ENCODE measurements around the gene GTF2A1.

The GTF2A1 gene

GRCh38 chr14:81133400-81133799 is 87.4 kb downstream of the GTF2A1 start:
- Histone ChIP-seq H3K4me1 (ENCODE audit: control insufficient read depth in 1 of 2, insufficient read depth in 2 of 2, low read length in 2 of 2) (no peaks in the 10 kb centered on the region), H3K27ac (ENCODE audit: low read length) (no peak overlapping the region), H3K9me3 (ENCODE audit: control insufficient read depth in 1 of 2, low read length in 2 of 2) (no peaks in the 10 kb centered on the region), H3K36me3 (ENCODE audit: control insufficient read depth in 1 of 2, insufficient read depth in 2 of 2, low read length in 2 of 2) (no peaks in the 10 kb centered on the region), H3K27me3 (ENCODE audit: low read depth, low read length) (no peaks in the 10 kb centered on the region), H3K4me3 (ENCODE audit: low read depth in 1 of 2, low read length in 2 of 2) (no peak overlapping the region)

- H3K4me3 ChIP-seq (ENCODE audit: low read depth in 1 of 2, low read length in 2 of 2) = no peak overlapping the region
- no peaks in the 10 kb centered on the region for H3K9me3 ChIP-seq (ENCODE audit: control insufficient read depth in 1 of 2, low read length in 2 of 2)
- no peak overlapping the region for H3K27ac ChIP-seq (ENCODE audit: low read length)
- no peaks in the 10 kb centered on the region for H3K4me1 ChIP-seq (ENCODE audit: control insufficient read depth in 1 of 2, insufficient read depth in 2 of 2, low read length in 2 of 2)
- H3K36me3 ChIP-seq (ENCODE audit: control insufficient read depth in 1 of 2, insufficient read depth in 2 of 2, low read length in 2 of 2) = no peaks in the 10 kb centered on the region
- no peaks in the 10 kb centered on the region for H3K27me3 ChIP-seq (ENCODE audit: low read depth, low read length)
Measured at GRCh38 chr14:81132468-81132867, 88.3 kb downstream of the GTF2A1 start.

- H3K4me1 ChIP-seq (ENCODE audit: control insufficient read depth in 1 of 2, insufficient read depth in 2 of 2, low read length in 2 of 2) = no peaks in the 10 kb centered on the region
- H3K27ac ChIP-seq (ENCODE audit: low read length) = no peak overlapping the region
- no peak overlapping the region for H3K4me3 ChIP-seq (ENCODE audit: low read depth in 1 of 2, low read length in 2 of 2)
- no peaks in the 10 kb centered on the region for H3K36me3 ChIP-seq (ENCODE audit: control insufficient read depth in 1 of 2, insufficient read depth in 2 of 2, low read length in 2 of 2)
- no peaks in the 10 kb centered on the region for H3K27me3 ChIP-seq (ENCODE audit: low read depth, low read length)
- H3K9me3 ChIP-seq (ENCODE audit: control insufficient read depth in 1 of 2, low read length in 2 of 2) = no peaks in the 10 kb centered on the region
Measured at GRCh38 chr14:81129242-81129641, 91.5 kb downstream of the GTF2A1 start.

GRCh38 chr14:81127785-81128184 is 93.0 kb downstream of the GTF2A1 start:
- Histone ChIP-seq H3K4me1 (ENCODE audit: control insufficient read depth in 1 of 2, insufficient read depth in 2 of 2, low read length in 2 of 2) (no peaks in the 10 kb centered on the region), H3K27ac (ENCODE audit: low read length) (no peak overlapping the region), H3K27me3 (ENCODE audit: low read depth, low read length) (no peaks in the 10 kb centered on the region), H3K36me3 (ENCODE audit: control insufficient read depth in 1 of 2, insufficient read depth in 2 of 2, low read length in 2 of 2) (no peaks in the 10 kb centered on the region), H3K9me3 (ENCODE audit: control insufficient read depth in 1 of 2, low read length in 2 of 2) (no peaks in the 10 kb centered on the region), H3K4me3 (ENCODE audit: low read depth in 1 of 2, low read length in 2 of 2) (no peak overlapping the region)

GRCh38 chr14:81125536-81125935 is 95.2 kb downstream of the GTF2A1 start:
- Histone ChIP-seq H3K4me3 (ENCODE audit: low read depth in 1 of 2, low read length in 2 of 2) (no peak overlapping the region), H3K36me3 (ENCODE audit: control insufficient read depth in 1 of 2, insufficient read depth in 2 of 2, low read length in 2 of 2) (no peaks in the 10 kb centered on the region), H3K27ac (ENCODE audit: low read length) (no peak overlapping the region), H3K27me3 (ENCODE audit: low read depth, low read length) (no peaks in the 10 kb centered on the region), H3K9me3 (ENCODE audit: control insufficient read depth in 1 of 2, low read length in 2 of 2) (no peaks in the 10 kb centered on the region), H3K4me1 (ENCODE audit: control insufficient read depth in 1 of 2, insufficient read depth in 2 of 2, low read length in 2 of 2) (no peaks in the 10 kb centered on the region)
